H1 (cell line): ENCODE measurements around the gene PTCRA. TPM values are rescaled to one million over a fixed set of nuclear protein-coding genes. Genes with fewer than 3 reads are reported as not detected.

Experiments used
- HDAC2 ChIP-seq, 2 experiments: fragments of 300-600 bp in 1 of 2; sonication (generic) in 1 of 2; IDR thresholded peaks; 2 replicates each; pipeline ENCODE4 v1.6.1; 2011 to 2012; ENCODE audit warnings: low read depth in 2 of 2, low read length in 2 of 2, mild to moderate bottlenecking in 2 of 2, moderate library complexity in 2 of 2, borderline replicate concordance in 1 of 2, inconsistent platforms in 1 of 2
- SIN3A ChIP-seq, 2 experiments: IDR thresholded peaks in 1 of 2; conservative IDR thresholded peaks in 1 of 2; 2 replicates each; pipeline ENCODE4 v1.6.1; 2011 to 2012; ENCODE audit warnings: low read length in 2 of 2, improper control_type of control experiment in 1 of 2, low read depth in 1 of 2, mild to moderate bottlenecking in 1 of 2
- TAF7 ChIP-seq: optimal IDR thresholded peaks from 2 replicates; pipeline ENCODE3; 2011; ENCODE audit warnings: low read depth, mild to moderate bottlenecking, inconsistent platforms, low read length, moderate library complexity, borderline replicate concordance
- TCF12 ChIP-seq: IDR thresholded peaks from 2 replicates; pipeline ENCODE4 v1.6.1; 2011; ENCODE audit warnings: low read depth, mild to moderate bottlenecking, low read length
- polyA plus RNA-seq, 7 experiments: library from polyadenylated mRNA; depleted of rRNA in 3 of 7; stranded (reverse) in 5 of 7; unstranded in 2 of 7; fragments of >200 nt in 5 of 7; fragments of 200-250 nt in 2 of 7; gene quantifications; 1 replicate in 5 of 7; 2 replicates in 1 of 7; 4 replicates in 1 of 7; pipeline versions ENCODE4 v1.2.1 to v1.2.3, GENCODE V29; 2011 to 2013; ENCODE audit warnings: missing spikeins in 2 of 7, mixed read lengths in 2 of 7
- total RNA-seq: library from RNA; stranded (reverse); fragmentation: NEBNext Ultra II Directional; extraction: Animal tissue kit (Norgen Biotek cat#: 25700); gene quantifications from 2 replicates; pipeline ENCODE4 v1.2.1, GENCODE V29; 2021

PTCRA gene
- total and polyA plus RNA-seq, 2 of the 8 experiments (the other 6 are each of a cell fraction or from before 2014, with no cell fraction given) = not detected

- TF ChIP-seq SIN3A (conservative IDR thresholded peaks at IDR 0.05 in 1 of 2, IDR thresholded peaks at IDR 0.05 in 1 of 2; ENCODE audit: low read depth in 1 of 2, low read length in 2 of 2) = 0 out of 4 replicates have a peak, but pooled peaks have one; percentile 9 to 38
- 0 out of 4 replicates have a peak, but pooled peaks of 1 of the 2 experiments have one; percentile 62 for TF ChIP-seq HDAC2 (IDR thresholded peaks at IDR 0.05; ENCODE audit: borderline replicate concordance in 1 of 2, low read depth in 2 of 2, low read length in 2 of 2)
- TF ChIP-seq TCF12 = no peak
- peak; percentile 45 for TF ChIP-seq TAF7
Measured at GRCh38 chr6:42929821-42930360, 14.0 kb downstream of the PTCRA start (continued).
